K562 (cell line): ENCODE data around the gene PTBP3.

Experiments
- ELF1 ChIP-seq: fragments of 200-800 bp; sonication (Bioruptor generic); IDR thresholded peaks from 2 replicates; pipeline ENCODE4 v1.6.1; 2016; ENCODE audit warnings: missing genetic modification characterization, missing compliant biosample characterization
- MAX ChIP-seq: sonication (generic); formaldehyde crosslinking; IDR thresholded peaks from 2 replicates; pipeline ENCODE4 v1.9.0; 2022; ENCODE audit warnings: mild to moderate bottlenecking, missing genetic modification reagents
- TARDBP ChIP-seq: fragments of 450-650 bp; IDR thresholded peaks from 2 replicates; pipeline ENCODE4 v1.6.1; 2016
- ZFX ChIP-seq: sonication (generic); formaldehyde crosslinking; IDR thresholded peaks from 2 replicates; pipeline ENCODE4 v1.8.0; 2022; ENCODE audit warnings: mild to moderate bottlenecking, missing genetic modification reagents, moderate library complexity
- ZNF253 ChIP-seq: fragments of 250-450 bp; sonication (Bioruptor Pico); conservative IDR thresholded peaks from 2 replicates; pipeline ENCODE4 v1.6.1; 2021; ENCODE audit warnings: mild to moderate bottlenecking
- ZZZ3 ChIP-seq: fragments of 450-650 bp; IDR thresholded peaks from 2 replicates; pipeline ENCODE4 v1.6.1; 2016; ENCODE audit warnings: antibody characterized with exemption, mild to moderate bottlenecking, moderate library complexity

GRCh38 chr9:112337547-112337946 is 4.1 kb upstream of the PTBP3 start:
- TF ChIP-seq ELF1 (no peak), MAX (CRISPR knock-in tag) (no peak), TARDBP (no peak), ZNF253 (CRISPR knock-in tag) (no peak), ZFX (CRISPR knock-in tag) (no peak), ZZZ3 (no peak)
